ENCODE data around the gene MROH9.
A peak's percentile ranks its signal among the peaks of the same experiment; 100 is the strongest.
"Not testable (repeated sequence)": the region's sequence is repeated elsewhere in the genome, so short reads cannot be mapped to it uniquely, and the experiment has no call there.

The MROH9 gene

GRCh38 chr1:170903961-170904360 lies 31.4 kb upstream of the MROH9 start:
- no peak for DNase-seq (ENCODE audit: low read depth)
- TF ChIP-seq CTCF (IDR thresholded peaks at IDR 0.05; ENCODE audit: control insufficient read depth, insufficient read depth, low read depth, low read length, missing control alignments), result no peak
- no peak overlapping the region for H3K4me3 ChIP-seq (ENCODE audit: control insufficient read depth, low read depth, low read length)

GRCh38 chr1:170908942-170909341 lies 26.4 kb upstream of the MROH9 start:
- no peak for DNase-seq (ENCODE audit: low read depth)
- H3K4me3 ChIP-seq (ENCODE audit: control insufficient read depth, low read depth, low read length), result no peak overlapping the region
- TF ChIP-seq CTCF (IDR thresholded peaks at IDR 0.05; ENCODE audit: control insufficient read depth, insufficient read depth, low read depth, low read length, missing control alignments), result no peak

GRCh38 chr1:170910273-170910672 lies 25.1 kb upstream of the MROH9 start:
- no peak for TF ChIP-seq CTCF (IDR thresholded peaks at IDR 0.05; ENCODE audit: control insufficient read depth, insufficient read depth, low read depth, low read length, missing control alignments)
- DNase-seq (ENCODE audit: low read depth), result peak; percentile 60
- no peak overlapping the region for H3K4me3 ChIP-seq (ENCODE audit: control insufficient read depth, low read depth, low read length)

GRCh38 chr1:170917373-170917772 lies 18.0 kb upstream of the MROH9 start:
- no peak for DNase-seq (ENCODE audit: low read depth)
- H3K4me3 ChIP-seq (ENCODE audit: control insufficient read depth, low read depth, low read length), result no peak overlapping the region
- TF ChIP-seq CTCF (IDR thresholded peaks at IDR 0.05; ENCODE audit: control insufficient read depth, insufficient read depth, low read depth, low read length, missing control alignments), result no peak

GRCh38 chr1:170924656-170925055 lies 10.7 kb upstream of the MROH9 start:
- not testable (repeated sequence) for DNase-seq (ENCODE audit: low read depth)

GRCh38 chr1:170927955-170928840 lies 7.1 kb upstream of the MROH9 start:
- no peak overlapping the region for H3K4me3 ChIP-seq (ENCODE audit: control insufficient read depth, low read depth, low read length)
- DNase-seq (ENCODE audit: low read depth), result no peak
- TF ChIP-seq CTCF (IDR thresholded peaks at IDR 0.05; ENCODE audit: control insufficient read depth, insufficient read depth, low read depth, low read length, missing control alignments), result peak; percentile 18

More at GRCh38 chr1:170924656-170925055, 10.7 kb upstream of the MROH9 start:
- not testable (repeated sequence) for H3K4me3 ChIP-seq (ENCODE audit: control insufficient read depth, low read depth, low read length)

GRCh38 chr1:170929412-170929834 lies 5.9 kb upstream of the MROH9 start:
- no peak overlapping the region for H3K4me3 ChIP-seq (ENCODE audit: control insufficient read depth, low read depth, low read length)

More at GRCh38 chr1:170929412-170929834, 5.9 kb upstream of the MROH9 start:
- TF ChIP-seq CTCF (IDR thresholded peaks at IDR 0.05; ENCODE audit: control insufficient read depth, insufficient read depth, low read depth, low read length, missing control alignments), result no peak
- peak; percentile 35 for DNase-seq (ENCODE audit: low read depth)
